Stimulated activated CD8-positive, alpha-beta memory T cell treated with anti-CD3 and anti-CD28 coated beads, Interleukin-7, amount 100 ng/mL, for 1 hour (primary cell): ENCODE data around the gene CLMN.

Experiments
- DNase-seq, 2 donors: peaks; one replicate each; pipeline ENCODE4 v3.0.0-alpha.2; 2020; ENCODE audit warnings: low read depth in 2 of 2

CLMN gene

DNA sequence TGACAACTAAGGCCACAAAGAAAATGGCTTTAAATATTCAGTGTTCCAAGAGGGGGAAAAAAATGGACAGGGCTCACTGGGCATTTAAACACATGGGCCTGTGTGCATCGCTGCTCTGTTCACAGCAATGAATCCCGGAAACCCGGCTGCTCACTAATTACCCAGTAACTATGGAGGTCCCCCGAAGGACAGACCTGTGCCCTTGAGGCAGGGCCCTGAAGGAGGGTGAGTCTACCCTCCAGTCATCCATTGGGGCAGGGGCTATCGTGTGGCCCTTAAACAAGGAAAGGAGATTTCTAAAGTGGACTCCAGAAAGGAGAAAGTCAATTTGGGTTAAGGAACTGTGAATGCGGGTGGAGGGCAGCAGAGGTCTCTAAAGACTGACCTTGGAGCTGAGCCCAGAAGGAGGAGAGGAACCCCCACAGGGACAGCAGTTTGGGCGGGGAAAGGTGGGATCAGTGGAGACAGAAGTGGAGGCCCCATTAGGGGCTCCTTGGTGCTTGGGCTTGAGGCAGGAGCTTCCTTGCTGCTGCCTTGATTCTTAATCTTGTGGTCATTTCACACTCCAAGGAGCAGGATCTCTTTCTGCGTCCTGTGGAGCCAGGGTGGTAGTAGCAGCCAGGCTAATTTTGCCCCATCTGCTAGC lies 1.4 kb upstream of the CLMN start:
- DNase-seq: no peak

DNA sequence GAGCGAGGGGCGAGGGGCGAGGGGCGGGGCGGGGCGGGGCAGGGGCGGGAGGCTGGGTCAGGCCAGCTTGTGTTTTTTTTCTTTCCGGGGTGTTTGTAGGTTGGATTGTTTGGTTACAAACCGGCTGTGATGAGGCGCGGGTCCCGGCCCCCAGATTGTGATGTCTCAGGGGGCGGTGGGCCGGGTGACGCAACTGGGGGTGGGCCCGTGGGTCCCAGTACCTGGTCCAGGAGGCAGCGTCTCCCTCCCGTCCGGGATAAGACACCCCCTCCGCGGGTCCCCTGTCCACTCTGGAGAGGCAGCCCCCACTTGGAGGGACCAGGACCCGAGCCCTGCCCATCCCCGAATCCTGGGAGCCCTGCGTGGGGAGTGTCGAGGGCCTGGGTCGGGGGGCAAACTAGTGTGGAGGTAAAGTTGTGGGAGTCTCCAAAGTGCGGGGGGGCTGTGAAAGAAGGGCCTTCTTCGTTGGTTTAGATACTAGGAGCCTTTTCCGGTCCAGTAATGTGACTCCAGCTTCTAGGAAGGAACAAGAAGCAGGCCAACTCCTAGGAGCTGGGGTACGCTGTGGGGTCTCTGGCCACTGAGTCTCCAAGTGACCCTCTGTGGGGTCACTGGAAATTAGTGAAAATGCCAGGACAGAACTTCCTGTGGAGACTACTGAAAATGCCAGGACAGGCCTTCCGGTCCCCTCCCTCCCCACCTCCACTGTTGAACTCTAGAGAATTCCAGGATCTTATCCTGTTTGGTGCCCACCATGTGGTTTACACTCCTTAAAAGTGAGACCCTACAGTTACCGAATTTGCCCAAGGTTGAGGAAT lies 579 bp upstream of the CLMN start:
- no peak for DNase-seq

DNA sequence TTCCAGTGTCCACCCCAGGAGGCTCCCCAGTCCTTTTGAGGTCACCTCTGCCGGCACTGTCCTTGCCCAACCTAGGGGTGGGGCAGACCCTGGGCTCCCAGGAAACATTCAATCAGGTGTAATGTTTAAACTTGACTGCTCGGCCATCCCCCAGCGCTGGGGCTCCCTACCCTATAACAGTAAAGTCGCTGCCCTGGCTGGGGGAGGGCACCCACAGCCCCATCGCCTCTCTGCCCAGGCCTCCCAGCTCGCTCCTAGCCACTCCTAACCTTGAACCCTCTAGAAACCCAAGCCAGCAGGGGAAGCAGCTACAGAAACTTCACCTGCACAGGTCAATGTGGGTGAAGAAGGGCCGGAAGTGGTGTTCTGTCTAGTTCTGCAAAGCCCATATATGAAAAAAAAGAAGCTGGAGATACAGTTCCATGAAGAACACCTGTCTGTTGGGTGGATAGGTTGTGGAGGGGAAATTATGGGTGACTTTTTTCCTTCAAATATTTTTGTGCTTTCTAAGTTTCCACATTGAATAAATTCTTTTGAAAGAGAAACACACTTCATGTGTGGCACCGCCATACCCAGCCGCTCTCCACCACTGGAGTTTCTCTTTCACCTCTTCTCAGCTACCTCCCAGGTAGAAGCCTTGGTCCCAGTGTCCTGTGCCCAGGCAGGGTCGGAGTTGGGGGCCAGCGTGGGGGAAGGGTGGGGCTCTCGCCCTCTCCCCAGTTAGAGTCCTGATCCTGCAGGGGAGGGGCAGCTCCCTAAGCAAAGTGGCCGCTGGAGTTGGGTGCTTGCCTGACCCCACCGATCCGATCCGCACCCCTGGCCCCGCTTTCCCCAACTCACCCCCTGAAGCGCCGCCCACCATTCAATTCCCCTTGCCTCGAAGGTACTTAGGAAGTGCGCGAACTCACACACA lies 1.1 kb downstream of the CLMN start:
- no peak for DNase-seq

DNA sequence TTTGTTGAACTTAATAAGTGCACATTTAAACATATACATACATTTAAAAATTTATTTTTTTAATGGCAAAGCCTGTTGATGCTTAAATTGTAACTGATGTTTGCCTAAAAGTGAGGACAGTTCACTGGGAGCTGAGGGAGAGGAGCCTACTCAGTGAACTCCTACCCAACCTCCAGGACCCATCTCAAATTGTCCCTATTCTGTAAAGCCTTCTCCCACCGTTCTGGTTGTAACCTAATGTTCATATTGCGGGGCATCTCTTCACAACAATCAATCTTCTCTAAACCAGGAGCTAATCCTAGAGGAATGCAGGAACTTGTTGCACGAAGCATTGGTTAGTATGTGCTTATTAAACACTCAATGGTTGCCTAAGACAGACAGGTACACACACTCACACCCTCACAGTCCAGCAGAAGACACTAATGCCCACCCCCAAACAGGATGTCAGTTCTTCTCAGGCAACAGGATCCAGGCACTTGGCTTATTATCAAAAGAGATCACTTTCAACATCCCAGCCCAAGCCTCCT lies 1.8 kb downstream of the CLMN start:
- DNase-seq: no peak

DNA sequence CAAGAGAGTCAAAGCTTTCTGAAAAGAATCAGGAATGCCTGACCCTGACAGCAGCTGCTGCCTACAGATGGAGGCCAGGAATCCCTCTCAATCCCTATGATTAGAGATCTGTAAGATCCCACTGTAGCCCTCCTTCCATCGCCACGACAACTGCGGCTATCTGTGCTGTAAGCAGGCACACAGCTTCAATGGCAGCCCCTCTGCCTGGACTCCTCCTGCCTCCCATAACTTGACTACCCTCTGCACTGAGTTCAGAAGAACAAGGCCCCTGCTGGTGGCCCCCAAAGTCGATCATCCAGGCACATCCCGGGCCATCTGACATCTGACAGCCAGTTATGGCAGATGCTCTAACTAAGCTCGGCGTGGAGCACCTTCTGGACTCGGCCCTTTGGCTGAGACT lies 2.9 kb downstream of the CLMN start:
- no peak for DNase-seq

DNA sequence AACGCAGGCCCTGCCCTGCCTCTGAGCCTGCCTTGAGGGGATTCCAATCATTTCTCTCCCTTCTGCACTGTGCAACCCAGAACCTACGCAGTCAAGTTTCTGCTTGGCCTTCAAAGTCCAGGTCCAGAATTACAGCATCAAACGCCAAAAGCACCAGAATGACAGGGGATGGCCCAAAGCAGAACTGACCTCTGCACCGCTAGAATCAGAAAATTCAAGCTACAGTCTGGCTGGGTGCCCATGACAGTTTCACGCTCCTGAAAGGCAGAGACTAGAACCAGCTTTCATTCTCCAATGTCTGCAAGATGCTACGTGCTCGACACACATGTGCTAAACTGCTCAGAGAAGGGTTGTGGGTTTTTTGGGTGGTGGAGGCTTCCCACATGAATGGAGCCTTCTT lies 4.1 kb downstream of the CLMN start:
- DNase-seq: no peak

DNA sequence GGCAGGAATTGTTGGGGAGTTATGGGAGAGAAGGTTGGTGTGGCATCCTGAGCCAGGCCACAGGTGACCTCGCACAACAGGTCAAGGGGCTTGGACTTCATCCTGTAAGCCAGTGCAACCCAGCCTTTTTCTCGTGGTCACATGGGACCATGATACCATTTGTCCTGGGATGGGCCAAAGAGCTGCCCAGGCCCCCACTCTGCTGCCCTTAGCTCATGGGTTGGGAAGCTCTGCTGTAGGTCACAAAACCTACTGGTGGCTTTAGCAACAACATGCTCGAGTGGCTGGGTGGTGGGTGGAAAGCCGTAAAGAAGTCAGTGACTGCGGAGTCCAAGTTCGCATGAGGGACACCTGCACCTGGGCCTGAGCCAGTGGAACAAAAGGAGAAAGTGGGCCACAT lies 4.6 kb downstream of the CLMN start:
- no peak for DNase-seq

DNA sequence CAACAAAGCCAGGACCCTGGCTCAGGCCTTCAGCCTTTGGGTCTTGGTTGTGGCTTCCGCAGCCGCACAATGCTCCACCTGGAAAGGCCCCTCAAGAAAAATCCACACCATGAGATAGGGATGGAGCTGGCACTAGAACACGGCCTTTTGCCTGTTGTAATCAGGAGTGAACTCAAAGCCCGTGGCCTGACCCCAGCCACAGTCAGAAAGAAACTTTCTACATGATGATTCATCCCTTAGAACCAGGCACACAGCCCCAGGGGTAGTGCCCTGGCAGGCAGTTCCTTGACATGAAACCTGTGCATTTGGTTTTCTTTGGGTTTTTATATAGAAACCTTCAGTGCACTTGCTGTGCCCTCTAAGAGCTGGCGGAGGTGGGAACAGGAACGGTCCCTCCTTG lies 5.1 kb downstream of the CLMN start:
- no peak for DNase-seq

DNA sequence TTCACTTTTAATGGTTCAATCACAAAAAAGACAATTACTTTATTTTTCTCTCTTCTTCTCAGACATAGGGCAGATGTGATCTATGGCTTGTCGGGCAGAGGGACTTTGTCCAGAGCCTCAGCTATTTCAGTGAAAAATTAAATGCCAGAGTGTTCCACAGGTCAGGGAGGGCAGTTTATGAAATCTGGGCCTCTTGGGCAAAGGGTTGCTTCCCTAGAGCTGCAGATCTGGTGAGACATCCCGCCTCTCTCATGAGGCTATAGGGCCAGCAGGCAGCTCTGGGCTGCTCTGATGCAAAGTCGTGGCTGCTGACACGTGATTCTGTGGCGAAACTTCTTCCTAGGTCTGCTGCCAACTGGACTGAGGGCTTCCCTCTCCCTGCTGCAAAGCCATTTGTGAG lies 6.0 kb downstream of the CLMN start:
- no peak for DNase-seq

DNA sequence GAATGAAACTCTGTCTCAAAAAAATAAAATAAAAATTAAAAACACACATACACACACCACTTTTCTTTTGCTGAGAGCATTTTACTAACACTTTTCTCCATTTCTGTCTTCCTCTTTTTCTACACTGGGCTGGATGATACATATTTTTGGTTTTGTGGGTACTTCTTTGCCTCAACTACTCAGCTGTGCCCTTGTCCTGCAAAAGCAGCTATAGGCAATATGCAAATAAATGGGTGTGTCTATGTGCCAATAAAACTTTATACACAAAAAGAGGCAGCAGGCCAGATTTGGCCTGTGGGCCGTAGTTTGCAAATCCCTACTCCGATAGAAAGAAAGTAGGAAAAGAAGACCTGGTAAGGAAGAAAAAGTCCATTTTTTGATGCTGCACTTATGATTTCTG lies 6.5 kb downstream of the CLMN start:
- no peak for DNase-seq

DNA sequence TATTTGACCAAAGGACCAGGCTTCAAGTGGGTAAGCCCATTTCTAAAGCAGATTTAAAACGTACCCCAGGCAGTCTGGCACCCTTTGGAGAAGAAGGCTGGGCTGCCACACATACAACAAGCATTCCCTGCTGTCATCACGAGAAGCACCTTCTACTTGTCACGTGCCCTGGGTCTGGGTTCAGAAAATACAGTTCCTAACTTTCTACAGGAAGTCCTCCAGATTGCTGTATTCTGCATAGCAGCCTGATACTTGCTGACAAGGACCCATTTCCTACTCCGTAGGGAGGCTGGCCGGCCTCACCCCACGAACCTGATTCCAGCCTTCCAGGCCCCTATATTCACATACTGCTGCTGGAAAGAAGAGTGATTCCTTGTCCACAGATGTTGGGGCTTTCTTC lies 7.4 kb downstream of the CLMN start:
- DNase-seq: no peak

DNA sequence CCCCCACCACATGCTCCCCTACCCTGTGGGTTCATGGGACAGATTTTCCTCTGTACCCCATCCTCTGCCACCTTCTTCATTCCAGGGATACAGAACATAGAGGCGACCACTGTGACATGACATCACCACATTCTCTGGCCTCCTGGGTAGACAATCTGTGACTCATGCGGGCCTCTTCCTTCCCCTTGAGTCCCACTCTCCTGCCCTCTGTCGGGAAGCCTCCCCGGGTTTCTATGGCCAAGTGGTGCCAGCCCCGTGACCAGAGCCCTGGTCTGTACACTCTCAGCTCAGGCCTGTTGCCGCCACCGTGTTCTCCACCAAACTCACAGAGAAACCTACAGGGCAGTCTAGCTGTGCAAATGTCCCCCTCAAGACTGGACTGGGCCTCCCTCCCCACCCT lies 8.0 kb downstream of the CLMN start:
- no peak for DNase-seq

DNA sequence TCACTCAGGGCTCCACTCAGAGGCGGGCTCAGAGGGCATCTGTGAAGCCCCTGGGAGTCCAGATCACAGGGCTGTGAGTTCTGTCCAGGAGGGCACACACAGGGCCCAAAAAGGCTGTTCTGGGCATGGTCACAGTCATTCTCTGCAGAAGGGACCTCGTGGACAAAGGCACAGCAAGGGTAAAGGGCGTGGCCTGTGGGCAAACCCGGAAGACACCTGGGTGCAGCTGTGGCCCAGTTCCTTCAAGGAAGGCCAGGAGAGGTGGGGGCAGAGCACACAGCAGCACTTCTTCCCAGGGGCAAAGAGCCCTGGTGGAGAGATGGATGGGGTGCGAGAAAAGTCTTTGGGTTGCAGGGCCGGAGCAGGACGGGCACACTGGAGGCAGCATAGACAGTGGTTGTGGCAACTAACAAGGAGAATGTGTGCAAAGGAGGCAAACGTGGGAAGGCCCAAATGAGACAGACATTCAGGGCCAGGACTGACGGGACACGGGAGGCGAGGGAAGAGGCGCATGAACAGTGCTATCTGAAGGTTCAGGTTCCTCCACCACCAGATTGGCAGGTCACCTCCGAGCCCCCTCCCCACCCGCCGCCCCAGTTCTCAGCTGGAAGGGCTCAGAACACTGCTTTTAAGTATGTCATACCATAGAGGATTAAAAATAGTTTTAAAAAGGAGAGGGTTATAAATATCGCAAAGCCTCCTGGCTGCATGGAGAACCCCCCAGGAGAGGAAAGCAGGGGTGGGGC lies 8.9 kb downstream of the CLMN start:
- no peak for DNase-seq

DNA sequence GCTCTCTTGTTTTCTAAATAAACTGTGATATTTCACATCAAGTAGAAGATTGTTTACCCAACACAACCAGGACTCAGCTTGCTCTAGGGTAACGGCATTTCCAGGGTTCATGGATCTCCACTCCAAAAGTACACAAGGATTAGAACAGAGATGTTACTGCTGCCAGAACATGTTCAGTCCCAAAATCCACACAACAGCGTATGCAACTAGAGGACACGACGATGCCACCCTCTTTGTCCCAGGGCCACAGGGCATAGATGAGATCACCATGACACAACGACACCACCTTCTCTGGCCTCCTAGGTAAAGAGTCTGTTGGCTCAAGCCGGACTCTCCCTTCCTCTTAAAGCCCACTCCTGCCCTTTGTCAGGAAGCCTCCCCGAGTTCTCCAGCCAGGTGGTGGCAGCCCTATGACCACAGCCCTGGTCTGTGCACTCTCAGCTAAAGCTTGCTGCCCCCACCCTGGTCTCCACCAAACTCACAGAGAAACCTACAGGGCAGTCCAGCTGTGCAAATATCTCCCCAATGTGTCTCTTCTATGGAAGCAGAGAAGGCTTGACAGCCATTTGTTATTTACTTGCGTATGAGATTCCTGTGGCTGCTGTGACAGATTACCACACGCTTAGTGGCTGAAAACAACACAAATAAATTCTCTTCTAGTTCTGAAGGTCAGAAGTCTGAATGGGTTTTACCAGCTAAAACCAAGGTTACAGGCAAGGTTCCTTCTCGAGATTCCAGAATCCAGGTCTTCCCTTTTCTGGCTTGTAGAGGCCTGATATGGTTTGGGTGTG lies 10.3 kb downstream of the CLMN start:
- DNase-seq: no peak

DNA sequence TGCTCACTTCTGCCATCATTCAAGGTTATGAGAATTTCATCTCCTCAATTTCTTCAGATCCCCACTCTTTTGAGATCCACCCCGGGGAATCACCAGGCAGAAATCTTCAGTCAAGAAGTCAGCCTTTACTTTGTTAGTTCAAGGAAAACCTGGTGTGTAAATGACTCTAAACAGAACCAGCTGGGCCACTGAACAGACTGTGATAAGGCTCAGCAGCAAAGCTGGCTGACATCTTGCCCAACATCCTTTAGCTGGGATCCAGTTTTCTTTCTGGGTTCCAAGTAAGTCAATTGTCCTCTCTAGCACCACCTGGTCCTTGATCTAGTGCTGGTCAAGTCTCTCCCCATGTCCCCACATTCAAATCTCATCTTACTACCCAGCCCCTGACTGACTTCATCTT lies 11.6 kb downstream of the CLMN start:
- DNase-seq: no peak

DNA sequence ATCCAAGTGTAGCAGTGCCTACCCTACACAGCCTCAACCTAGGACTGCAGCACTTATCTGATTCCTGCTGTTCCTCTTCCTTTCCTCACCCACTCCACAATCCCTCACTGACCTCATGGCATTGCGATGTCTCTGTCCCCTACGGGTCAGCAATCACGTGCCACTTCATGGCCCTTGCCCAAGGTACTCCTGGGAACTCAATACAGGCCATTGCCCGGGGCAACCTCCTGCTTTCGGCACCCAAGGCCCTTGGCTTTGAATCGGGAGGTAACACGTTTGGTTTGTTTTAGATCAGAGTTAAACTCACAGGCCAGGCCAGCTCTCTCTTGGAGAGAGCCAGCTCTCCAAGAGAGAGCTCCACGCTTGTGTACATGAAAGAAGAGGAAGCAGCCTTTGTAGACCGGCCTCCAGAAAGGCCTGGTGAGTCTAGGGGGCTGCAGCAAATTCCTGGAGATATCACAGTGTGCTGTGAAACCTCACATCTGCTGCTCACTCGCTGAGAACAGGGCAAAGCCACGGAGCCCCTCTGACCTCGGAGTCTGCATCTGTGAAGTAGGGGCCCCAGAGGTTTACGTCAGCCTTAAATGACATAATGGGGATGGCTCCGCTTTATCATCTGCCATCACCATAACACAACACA lies 12.2 kb downstream of the CLMN start:
- DNase-seq: no peak

DNA sequence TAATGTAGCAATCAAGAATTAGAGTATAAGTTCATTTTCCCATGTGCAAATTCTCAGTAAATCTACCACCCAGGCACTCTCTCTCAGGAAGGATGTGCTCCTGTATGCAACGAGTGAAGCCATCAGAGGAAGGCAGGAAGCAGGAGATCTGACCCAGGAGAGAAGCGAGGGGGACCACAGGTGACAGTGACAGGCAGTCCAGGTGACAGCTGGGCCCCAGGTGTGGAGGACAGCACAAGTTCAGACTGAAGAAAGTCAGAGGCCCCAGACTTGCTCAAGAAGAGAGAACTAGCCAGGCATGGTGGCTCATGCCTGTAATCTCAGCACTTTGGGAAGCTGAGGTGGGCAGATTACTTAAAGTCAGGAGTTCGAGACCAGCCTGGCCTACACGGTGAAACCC lies 13.8 kb downstream of the CLMN start:
- no peak for DNase-seq

DNA sequence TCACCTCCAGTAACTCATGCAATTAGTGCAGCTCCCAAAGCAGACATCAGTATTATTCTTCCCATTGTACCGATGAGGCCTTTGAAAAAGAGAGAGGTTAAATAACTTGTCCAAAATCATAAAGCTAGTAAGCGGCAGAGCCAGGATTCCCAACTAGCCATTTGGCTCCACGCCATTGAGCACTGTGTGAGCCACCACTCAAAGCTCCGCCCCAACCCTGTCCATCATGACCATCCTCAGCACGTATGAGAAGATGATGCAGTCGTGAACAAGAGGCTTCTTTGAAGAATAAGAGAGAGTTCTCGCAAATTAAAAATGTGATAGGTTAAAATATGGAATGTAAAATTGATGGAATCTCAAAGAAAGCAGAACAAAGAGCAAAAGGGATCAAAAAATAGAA lies 14.6 kb downstream of the CLMN start:
- DNase-seq: no peak

DNA sequence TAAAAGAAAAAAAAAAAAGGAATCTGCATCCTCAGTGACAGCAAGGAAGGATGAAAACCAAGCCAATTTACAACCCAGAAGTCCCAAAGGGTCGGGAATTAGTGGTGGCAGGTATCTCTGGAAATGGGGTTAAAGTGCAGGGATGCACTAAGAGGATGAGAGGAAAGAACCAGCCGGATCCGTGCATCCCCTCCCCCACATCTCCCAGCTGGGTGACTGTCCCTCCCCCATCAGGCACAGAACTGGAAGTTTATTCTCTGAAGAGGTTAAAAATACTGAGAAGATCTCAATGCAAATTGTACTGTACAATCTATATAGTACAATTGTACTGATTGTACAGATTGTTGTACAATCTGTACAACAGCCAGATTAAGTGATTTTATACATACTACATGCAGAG lies 15.4 kb downstream of the CLMN start:
- DNase-seq: no peak

DNA sequence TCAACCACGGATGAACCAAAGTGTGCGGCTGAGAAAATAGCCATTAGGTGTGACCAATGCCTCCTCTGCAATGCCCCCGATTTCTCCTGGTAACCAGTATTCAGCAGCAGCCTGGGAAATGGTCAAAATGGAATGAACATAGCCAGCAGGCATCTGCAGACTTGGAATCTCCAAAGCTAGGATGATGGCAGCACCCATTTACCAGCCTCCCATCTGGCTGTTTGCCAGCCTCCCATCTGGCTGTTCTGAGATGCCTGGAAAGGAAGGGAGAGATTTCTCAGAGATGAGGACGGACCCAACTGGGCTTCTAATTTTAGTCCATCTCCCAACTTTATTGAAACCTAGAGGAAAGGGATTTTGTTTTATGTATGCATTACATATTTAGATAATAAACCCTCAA lies 16.2 kb downstream of the CLMN start:
- no peak for DNase-seq
